ENCODE results near the gene PCDHB2. TPM values are rescaled to one million over a fixed set of nuclear protein-coding genes. Genes with fewer than 3 reads are reported as not detected.
"Not testable (repeated sequence)": the region's sequence is repeated elsewhere in the genome, so short reads cannot be mapped to it uniquely, and the experiment has no call there.

The PCDHB2 gene
- total and polyA plus RNA-seq, 2 of the 8 experiments (the other 6 are each of a cell fraction or from before 2014, with no cell fraction given), result 28.8 to 29.2 TPM

DNA sequence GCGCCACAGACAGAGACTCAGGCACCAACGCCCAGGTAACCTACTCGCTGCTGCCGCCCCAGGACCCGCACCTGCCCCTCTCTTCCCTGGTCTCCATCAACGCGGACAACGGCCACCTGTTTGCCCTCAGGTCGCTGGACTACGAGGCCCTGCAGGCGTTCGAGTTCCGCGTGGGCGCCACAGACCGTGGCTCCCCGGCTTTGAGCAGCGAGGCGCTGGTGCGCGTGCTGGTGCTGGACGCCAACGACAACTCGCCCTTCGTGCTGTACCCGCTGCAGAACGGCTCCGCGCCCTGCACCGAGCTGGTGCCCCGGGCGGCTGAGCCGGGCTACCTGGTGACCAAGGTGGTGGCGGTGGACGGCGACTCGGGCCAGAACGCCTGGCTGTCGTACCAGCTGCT, 7.7 kb downstream of the PCDHB2 start:
- CTCF ChIA-PET (ENCODE audit: partially characterized antibody); H3K9me3 ChIP-seq (ENCODE audit: insufficient read depth in 2 of 2, low read depth in 1 of 2, low read length in 1 of 2); H3K4me1 ChIP-seq (replicated peaks in 1 of 4; ENCODE audit: control insufficient read depth in 3 of 4, insufficient read depth in 4 of 4, low read length in 3 of 4); H2BK15ac ChIP-seq (ENCODE audit: low read length); H3K14ac ChIP-seq (ENCODE audit: insufficient read length); H3K56ac ChIP-seq (replicated peaks; ENCODE audit: insufficient read length, low read depth, low read length); DNase-seq (ENCODE audit: low read depth in 1 of 2, low spot score in 2 of 2); FAIRE-seq; H2BK5ac ChIP-seq (ENCODE audit: low read depth, low read length); H3K23me2 ChIP-seq (ENCODE audit: low read depth, low read length); H2AFZ ChIP-seq (ENCODE audit: low read length); H2AK5ac ChIP-seq (ENCODE audit: low read depth, low read length); H3K27me3 ChIP-seq (replicated peaks in 1 of 4; ENCODE audit: control insufficient read depth in 3 of 4, extremely low read depth in 1 of 4, insufficient read depth in 3 of 4, low read length in 3 of 4); H3K18ac ChIP-seq (ENCODE audit: extremely low read depth, low read length); H3K4ac ChIP-seq (replicated peaks; ENCODE audit: insufficient read length, low read depth, low read length); H3K27ac ChIP-seq (ENCODE audit: low read depth, low read length); H2BK12ac ChIP-seq (ENCODE audit: low read depth, low read length); POLR2A ChIA-PET (ENCODE audit: partially characterized antibody); H4K8ac ChIP-seq (ENCODE audit: extremely low read depth, insufficient read depth, low read length); H3K4me3 ChIP-seq (ENCODE audit: extremely low read depth in 1 of 4, insufficient read depth in 2 of 4, low read depth in 3 of 4, low read length in 4 of 4); H3K79me2 ChIP-seq (ENCODE audit: control insufficient read depth in 1 of 2, insufficient read depth in 2 of 2, low read length in 2 of 2); H3K4me2 ChIP-seq (ENCODE audit: insufficient read depth in 1 of 2, low read depth in 2 of 2, low read length in 2 of 2); H2BK120ac ChIP-seq (replicated peaks; ENCODE audit: low read depth, low read length); H4K91ac ChIP-seq (replicated peaks; ENCODE audit: insufficient read length, low read length); H4K20me1 ChIP-seq (replicated peaks in 1 of 2; ENCODE audit: control insufficient read depth in 1 of 2, insufficient read depth in 2 of 2, low read length in 2 of 2); H2BK20ac ChIP-seq (ENCODE audit: low read length); H3K23ac ChIP-seq (ENCODE audit: insufficient read length); H4K5ac ChIP-seq (ENCODE audit: insufficient read length, low read depth, low read length); H3K79me1 ChIP-seq (ENCODE audit: low read depth, low read length); H3K9ac ChIP-seq (replicated peaks in 1 of 4; ENCODE audit: extremely low read depth in 1 of 4, low read depth in 3 of 4, low read length in 3 of 4): not testable (repeated sequence)
- 94% methylated on average over 28 of the region's 39 CpGs; no CpG with 5 or more reads in 1 of the 2 experiments for WGBS, 2 experiments (ENCODE audit: extremely low coverage in 1 of 2, insufficient coverage in 1 of 2, insufficient read length in 1 of 2, insufficient replicate concordance in 2 of 2, low coverage in 1 of 2, low lambda C conversion rate in 2 of 2, missing lambda C conversion rate in 1 of 2)
- peaks cover 0 to 15% (median 3%) of the 10 kb centered on the region in 4 experiments; a peak in 3 of 8 replicates for H3K36me3 ChIP-seq (ENCODE audit: control insufficient read depth in 2 of 4, insufficient read depth in 4 of 4, low read length in 3 of 4)

DNA sequence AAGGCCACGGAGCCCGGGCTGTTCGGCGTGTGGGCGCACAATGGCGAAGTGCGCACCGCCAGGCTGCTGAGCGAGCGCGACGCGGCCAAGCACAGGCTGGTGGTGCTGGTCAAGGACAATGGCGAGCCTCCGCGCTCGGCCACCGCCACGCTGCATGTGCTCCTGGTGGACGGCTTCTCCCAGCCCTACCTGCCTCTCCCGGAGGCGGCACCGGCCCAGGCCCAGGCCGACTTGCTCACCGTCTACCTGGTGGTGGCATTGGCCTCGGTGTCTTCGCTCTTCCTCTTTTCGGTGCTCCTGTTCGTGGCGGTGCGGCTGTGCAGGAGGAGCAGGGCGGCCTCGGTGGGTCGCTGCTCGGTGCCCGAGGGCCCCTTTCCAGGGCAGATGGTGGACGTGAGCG, 8.1 kb downstream of the PCDHB2 start:
- H2AK5ac ChIP-seq (ENCODE audit: low read depth, low read length); H3K9ac ChIP-seq (replicated peaks in 1 of 4; ENCODE audit: extremely low read depth in 1 of 4, low read depth in 3 of 4, low read length in 3 of 4); H3K56ac ChIP-seq (replicated peaks; ENCODE audit: insufficient read length, low read depth, low read length); H3K23ac ChIP-seq (ENCODE audit: insufficient read length); H3K4me3 ChIP-seq (ENCODE audit: extremely low read depth in 1 of 4, insufficient read depth in 2 of 4, low read depth in 3 of 4, low read length in 4 of 4); H4K5ac ChIP-seq (ENCODE audit: insufficient read length, low read depth, low read length); H3K79me2 ChIP-seq (ENCODE audit: control insufficient read depth in 1 of 2, insufficient read depth in 2 of 2, low read length in 2 of 2); H3K4me1 ChIP-seq (replicated peaks in 1 of 4; ENCODE audit: control insufficient read depth in 3 of 4, insufficient read depth in 4 of 4, low read length in 3 of 4); H3K4ac ChIP-seq (replicated peaks; ENCODE audit: insufficient read length, low read depth, low read length); H2BK12ac ChIP-seq (ENCODE audit: low read depth, low read length); H4K20me1 ChIP-seq (replicated peaks in 1 of 2; ENCODE audit: control insufficient read depth in 1 of 2, insufficient read depth in 2 of 2, low read length in 2 of 2); FAIRE-seq; H3K79me1 ChIP-seq (ENCODE audit: low read depth, low read length); H2BK20ac ChIP-seq (ENCODE audit: low read length); H3K27ac ChIP-seq (ENCODE audit: low read depth, low read length); H4K8ac ChIP-seq (ENCODE audit: extremely low read depth, insufficient read depth, low read length); H2BK120ac ChIP-seq (replicated peaks; ENCODE audit: low read depth, low read length); H3K27me3 ChIP-seq (replicated peaks in 1 of 4; ENCODE audit: control insufficient read depth in 3 of 4, extremely low read depth in 1 of 4, insufficient read depth in 3 of 4, low read length in 3 of 4); H3K18ac ChIP-seq (ENCODE audit: extremely low read depth, low read length); DNase-seq (ENCODE audit: low read depth in 1 of 2, low spot score in 2 of 2); H2BK15ac ChIP-seq (ENCODE audit: low read length); H2AFZ ChIP-seq (ENCODE audit: low read length); H3K9me3 ChIP-seq (ENCODE audit: insufficient read depth in 2 of 2, low read depth in 1 of 2, low read length in 1 of 2); H4K91ac ChIP-seq (replicated peaks; ENCODE audit: insufficient read length, low read length); H3K4me2 ChIP-seq (ENCODE audit: insufficient read depth in 1 of 2, low read depth in 2 of 2, low read length in 2 of 2); POLR2A ChIA-PET (ENCODE audit: partially characterized antibody); H3K23me2 ChIP-seq (ENCODE audit: low read depth, low read length); H2BK5ac ChIP-seq (ENCODE audit: low read depth, low read length); H3K14ac ChIP-seq (ENCODE audit: insufficient read length): not testable (repeated sequence)
- CTCF ChIA-PET (ENCODE audit: partially characterized antibody), result interaction anchor here (0.9 to 1.1 kb wide), 2 partner anchors 8 to 33 kb away, joined by 3 to 4 read pairs; partner anchors contain the start of gene PCDHB2
- H3K36me3 ChIP-seq (ENCODE audit: control insufficient read depth in 2 of 4, insufficient read depth in 4 of 4, low read length in 3 of 4), result peaks cover 0 to 15% (median 3%) of the 10 kb centered on the region in 4 experiments; a peak in 3 of 8 replicates
- 93% methylated on average over 11 of the region's 38 CpGs; no CpG with 5 or more reads in 1 of the 2 experiments for WGBS, 2 experiments (ENCODE audit: extremely low coverage in 1 of 2, insufficient coverage in 1 of 2, insufficient read length in 1 of 2, insufficient replicate concordance in 2 of 2, low coverage in 1 of 2, low lambda C conversion rate in 2 of 2, missing lambda C conversion rate in 1 of 2)
